Measurements from ENCODE around the gene EEF1AKMT3. TPM values are rescaled to one million over a fixed set of nuclear protein-coding genes. Genes with fewer than 3 reads are reported as not detected.
"Not testable (repeated sequence)": the region's sequence is repeated elsewhere in the genome, so short reads cannot be mapped to it uniquely, and the experiment has no call there.

EEF1AKMT3 gene
- total RNA-seq, 2 experiments from 2014 or later: 2.5 to 3.9 TPM

DNA sequence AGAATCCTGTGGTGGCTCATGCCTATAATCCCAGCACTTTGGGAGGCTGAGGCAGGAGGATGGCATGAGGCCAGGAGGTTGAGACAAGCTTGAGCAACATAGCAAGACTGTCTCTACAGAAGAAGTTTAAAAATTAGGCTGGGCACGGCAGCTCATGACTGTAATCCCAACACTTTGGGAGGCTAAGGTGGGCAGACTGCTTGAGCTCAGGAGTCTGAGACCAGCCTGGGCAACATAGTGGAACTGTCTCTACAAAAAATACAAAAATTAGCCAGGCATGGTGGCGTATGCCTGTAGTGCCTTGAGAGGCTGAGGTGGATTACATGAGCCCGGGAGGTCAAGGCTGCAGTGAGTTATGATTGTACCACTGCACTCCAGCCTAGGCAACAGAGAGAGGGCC, 4.5 kb upstream of the EEF1AKMT3 start:
- Mint-ChIP-seq H3K4me1 (peaks cover 43% of the 10 kb centered on the region), H3K36me3 (ENCODE audit: low read depth) (peaks cover 49% of the 10 kb centered on the region), H3K9me3 (ENCODE audit: low read depth) (no peaks in the 10 kb centered on the region), H3K27me3 (peaks cover 10% of the 10 kb centered on the region), H3K4me3 (no peak overlapping the region), H3K27ac (no peak overlapping the region)
- intact Hi-C loops (cut with DNase I, micrococcal nuclease): no loop called here
- ATAC-seq: no peak
- POLR2A ChIA-PET: interaction anchor here (1.6 kb wide), 1 partner anchor 11 kb away, joined by 6 read pairs; no protein-coding TSS in a partner anchor
- CTCF ChIA-PET: interaction anchor here (0.8 to 3.8 kb wide), 6 partner anchors 9 to 137 kb away, joined by 3 to 54 read pairs (median 4); partner anchors contain the start of gene MARCHF9
- no peak for DNase-seq

DNA sequence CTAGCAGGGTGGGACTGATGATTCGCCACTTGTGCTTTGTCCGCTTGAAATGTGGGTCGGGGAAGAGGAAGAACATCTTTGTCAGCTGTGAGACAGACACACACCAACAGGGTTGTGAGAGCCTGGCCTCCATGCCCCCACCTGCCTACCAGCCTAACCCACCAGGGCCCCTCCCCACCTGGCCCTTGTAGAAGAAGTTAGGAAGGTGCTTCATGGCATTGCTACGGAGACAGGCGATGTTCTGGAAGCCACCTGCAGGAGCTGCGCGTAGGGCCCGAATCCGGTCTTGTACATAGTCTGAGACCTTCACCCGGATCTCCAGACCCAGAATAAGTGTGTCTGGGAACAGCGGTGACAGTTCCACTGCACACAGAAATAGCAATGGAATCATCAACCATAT, 2.8 kb upstream of the EEF1AKMT3 start:
- ChIA-PET POLR2A (no interaction called here), CTCF (interaction anchor here (0.6 to 1.7 kb wide), 4 partner anchors 10 to 81 kb away, joined by 3 to 6 read pairs (median 4); no protein-coding TSS in a partner anchor)
- Mint-ChIP-seq H3K9me3 (ENCODE audit: low read depth) (no peaks in the 10 kb centered on the region), H3K4me3 (peak overlapping the region; percentile 4), H3K4me1 (peaks cover 37% of the 10 kb centered on the region), H3K27ac (no peak overlapping the region), H3K36me3 (ENCODE audit: low read depth) (peaks cover 38% of the 10 kb centered on the region), H3K27me3 (peaks cover 7% of the 10 kb centered on the region)
- DNase-seq: no peak
- intact Hi-C loops (cut with DNase I, micrococcal nuclease): no loop called here
- no peak for ATAC-seq

DNA sequence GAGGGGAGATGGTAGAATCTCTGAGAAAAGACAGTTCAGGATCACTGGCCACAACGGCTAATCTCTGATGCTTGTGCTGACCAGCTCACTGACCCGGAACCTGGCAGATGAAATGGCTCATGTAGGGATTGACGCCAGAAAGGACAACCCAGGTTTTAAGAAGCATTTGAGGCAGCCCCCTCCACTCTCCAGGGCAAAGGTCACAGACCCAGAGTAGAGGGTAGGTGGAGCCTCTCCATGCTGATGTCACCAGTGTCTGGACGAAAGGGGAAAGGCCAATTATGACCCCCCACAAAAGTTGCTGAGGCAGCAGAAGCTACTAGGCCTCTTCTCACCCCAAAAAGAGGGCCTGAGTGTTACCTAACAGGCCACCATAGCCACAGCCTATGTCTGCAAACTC, 1.7 kb upstream of the EEF1AKMT3 start:
- intact Hi-C loops (cut with DNase I, micrococcal nuclease): loop anchor here in 1 of 2 experiments (2.0 kb wide), 1 partner anchor 14 kb away; no protein-coding TSS in a partner anchor
- H3K4me1 Mint-ChIP-seq: peaks cover 32% of the 10 kb centered on the region
- DNase-seq (no peak), ATAC-seq (no peak)
- ChIA-PET CTCF (interaction anchor here (1.1 to 1.7 kb wide), 2 partner anchors 11 to 14 kb away, joined by 6 read pairs; no protein-coding TSS in a partner anchor), POLR2A (interaction anchor here (0.7 kb wide), 1 partner anchor 234 kb away, joined by 4 read pairs; no protein-coding TSS in a partner anchor)
- no peak overlapping the region for H3K27ac Mint-ChIP-seq
- peaks cover 39% of the 10 kb centered on the region for H3K36me3 Mint-ChIP-seq (ENCODE audit: low read depth)
- H3K4me3 Mint-ChIP-seq: peak overlapping the region; percentile 94
- peaks cover 7% of the 10 kb centered on the region for H3K27me3 Mint-ChIP-seq
- no peaks in the 10 kb centered on the region for H3K9me3 Mint-ChIP-seq (ENCODE audit: low read depth)

DNA sequence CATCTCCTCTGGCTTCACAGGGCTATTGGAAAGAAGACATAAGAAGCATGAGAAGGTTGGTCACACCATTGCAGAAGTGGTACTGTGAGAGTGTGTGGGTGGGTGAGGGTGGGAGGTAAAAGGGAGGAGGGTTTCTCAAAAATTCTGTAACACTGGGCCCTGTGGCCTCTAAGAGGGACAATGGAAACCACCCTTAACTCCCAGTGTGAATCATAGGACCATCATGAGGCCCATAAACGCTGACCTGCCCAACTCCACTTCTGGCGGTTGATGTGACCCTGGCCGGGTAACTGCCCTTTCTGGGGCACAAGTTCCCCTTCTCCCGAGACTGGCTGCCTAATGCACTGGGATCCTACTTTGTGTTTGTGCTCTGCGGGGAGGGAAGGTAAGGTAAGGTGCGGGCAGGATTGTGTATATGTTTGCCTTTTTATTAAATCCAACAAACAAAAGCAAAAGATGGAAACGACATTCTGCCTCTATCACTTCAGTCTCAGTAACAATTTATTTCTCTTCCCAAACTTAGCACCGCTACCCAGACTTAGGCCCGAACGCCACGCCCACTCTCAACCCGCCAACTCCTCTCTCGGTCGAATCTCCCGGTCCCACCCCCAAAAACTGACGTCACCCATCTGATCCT, 1.1 kb upstream of the EEF1AKMT3 start:
- intact Hi-C loops (cut with DNase I, micrococcal nuclease): loop anchor here in 1 of 2 experiments (2.0 kb wide), 1 partner anchor 15 kb away; no protein-coding TSS in a partner anchor
- peak overlapping the region; percentile 98 for H3K27ac Mint-ChIP-seq
- peak; percentile 77 for ATAC-seq

DNA sequence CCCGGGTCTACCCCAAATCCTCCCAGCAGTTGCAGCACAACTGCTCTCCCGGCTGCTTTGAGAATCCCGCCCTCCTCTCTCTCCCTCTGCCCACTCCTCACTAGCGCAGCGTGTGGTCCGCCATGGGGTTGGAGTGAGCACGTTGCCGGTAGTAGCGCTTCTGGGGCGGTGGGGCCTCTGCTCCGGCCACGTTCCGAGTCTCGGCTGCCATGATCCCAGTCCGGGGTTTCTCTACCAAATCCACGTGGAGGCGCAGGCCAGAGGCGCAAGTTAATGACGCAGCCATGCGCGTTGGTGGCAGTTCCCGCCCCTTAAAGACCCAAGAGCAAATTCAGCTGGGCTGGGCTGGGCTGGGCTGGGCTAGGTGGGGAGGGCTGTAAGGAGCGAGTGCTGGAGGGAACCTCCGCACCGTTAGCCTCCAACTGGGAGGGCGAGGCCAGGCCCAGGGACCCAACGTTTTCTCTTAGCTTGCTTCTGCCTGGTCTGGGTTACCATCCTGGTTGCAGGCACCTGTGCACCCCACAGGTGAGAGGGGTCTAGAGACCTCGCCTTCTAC, 463 bp upstream of the EEF1AKMT3 start, which contains the start of gene METTL1:
Gene METTL1 (minus strand): TSS at position 233 of the 556 bp plus-strand sequence. CDS start 22 bp downstream, at position 211.
- DNase-seq (peak; percentile 97), ATAC-seq (peak; percentile 89)
- ChIA-PET CTCF (interaction anchor here (0.7 to 1.6 kb wide), 8 partner anchors 10 to 1915 kb away, joined by 3 to 11 read pairs (median 5); partner anchors contain the start of genes TSFM and TSPAN31), POLR2A (interaction anchor here (0.6 to 1.6 kb wide), 3 partner anchors 9 to 20 kb away, joined by 3 to 5 read pairs (median 4); partner anchors contain the start of genes CDK4 and TSFM)
- peak within 1 kb of the TSS; percentile 94 for H3K4me3 Mint-ChIP-seq
- H3K36me3 Mint-ChIP-seq (ENCODE audit: low read depth): peaks cover 41% of the 10 kb centered on the region
- intact Hi-C loops (cut with DNase I, micrococcal nuclease): loop anchor here (1.0 to 2.0 kb wide), 5 partner anchors 10 to 127 kb away; partner anchors contain the start of genes CDK4 (in 2 of the 2) and TSFM (in 2 of the 2)
- no peaks in the 10 kb centered on the region for H3K27me3 Mint-ChIP-seq
- no peaks in the 10 kb centered on the region for H3K9me3 Mint-ChIP-seq (ENCODE audit: low read depth)
- peaks cover 23% of the 10 kb centered on the region for H3K4me1 Mint-ChIP-seq
- peak within 1 kb of the TSS; percentile 98 for H3K27ac Mint-ChIP-seq

More for the DNA sequence above, 1.1 kb upstream of the EEF1AKMT3 start:
- ChIA-PET POLR2A (interaction anchor here (0.6 to 1.6 kb wide), 3 partner anchors 8 to 19 kb away, joined by 3 to 5 read pairs (median 4); partner anchors contain the start of genes CDK4 and TSFM), CTCF (interaction anchor here (0.9 to 1.7 kb wide), 3 partner anchors 12 to 15 kb away, joined by 6 to 11 read pairs (median 6); partner anchors contain the start of gene TSFM)
- peak; percentile 95 for DNase-seq
- H3K4me1 Mint-ChIP-seq: peaks cover 29% of the 10 kb centered on the region
- H3K27me3 Mint-ChIP-seq: peaks cover 4% of the 10 kb centered on the region
- no peaks in the 10 kb centered on the region for H3K9me3 Mint-ChIP-seq (ENCODE audit: low read depth)
- H3K4me3 Mint-ChIP-seq: peak overlapping the region; percentile 94
- peaks cover 44% of the 10 kb centered on the region for H3K36me3 Mint-ChIP-seq (ENCODE audit: low read depth)

DNA sequence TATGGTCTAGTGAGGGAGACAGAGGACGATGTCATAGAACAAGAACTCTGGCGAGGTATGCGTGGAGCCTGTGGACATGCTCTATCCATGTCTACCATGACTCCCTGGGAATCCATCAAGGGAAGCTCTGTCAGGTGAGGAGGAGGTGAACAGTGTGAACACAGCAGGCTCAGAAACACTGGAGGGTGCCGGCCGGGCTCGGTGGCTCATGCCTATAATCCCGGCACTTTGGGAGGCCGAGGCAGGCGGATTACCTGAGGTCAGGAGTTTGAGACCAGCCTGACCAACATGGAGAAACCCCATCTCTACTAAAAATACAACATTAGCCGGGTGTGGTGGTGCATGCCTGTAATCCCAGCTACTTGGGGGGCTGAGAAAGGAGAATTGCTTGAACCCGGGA, 2.2 kb downstream of the EEF1AKMT3 start:
- H3K27ac Mint-ChIP-seq; H3K9me3 Mint-ChIP-seq (ENCODE audit: low read depth); H3K4me3 Mint-ChIP-seq; intact Hi-C loops (cut with DNase I, micrococcal nuclease); DNase-seq; H3K27me3 Mint-ChIP-seq; ATAC-seq: not testable (repeated sequence)
- POLR2A ChIA-PET: interaction anchor here (0.6 kb wide), 2 partner anchors 9 to 167 kb away, joined by 3 to 4 read pairs; no protein-coding TSS in a partner anchor
- peaks cover 29% of the 10 kb centered on the region for H3K36me3 Mint-ChIP-seq (ENCODE audit: low read depth)
- CTCF ChIA-PET: interaction anchor here (0.5 to 1.5 kb wide), 4 partner anchors 8 to 70 kb away, joined by 3 to 5 read pairs (median 4); partner anchors contain the start of gene CYP27B1
- H3K4me1 Mint-ChIP-seq: peaks cover 24% of the 10 kb centered on the region

DNA sequence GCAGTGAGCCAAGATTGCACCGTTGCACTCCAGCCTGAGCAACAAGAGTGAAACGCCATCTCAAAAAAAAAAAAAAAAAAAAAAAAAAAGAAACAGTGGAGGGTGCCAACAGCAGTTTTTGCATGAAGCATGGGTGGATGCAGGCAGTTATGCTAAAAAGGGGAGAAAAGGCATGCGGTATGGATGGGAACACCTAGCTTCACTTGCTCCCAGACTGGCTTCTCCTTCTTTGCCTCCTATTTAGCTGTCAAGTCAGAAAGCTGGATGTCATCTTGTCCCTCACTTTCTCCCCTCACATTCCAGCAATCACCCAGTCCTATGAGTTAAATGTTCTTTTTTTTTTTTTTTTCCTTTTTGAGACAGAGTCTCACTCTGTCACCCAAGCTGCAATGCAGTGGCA, 2.6 kb downstream of the EEF1AKMT3 start:
- H3K27ac Mint-ChIP-seq: no peak overlapping the region
- DNase-seq: no peak
- CTCF ChIA-PET: interaction anchor here (0.5 to 1.5 kb wide), 5 partner anchors 8 to 69 kb away, joined by 3 to 5 read pairs (median 3); partner anchors contain the start of gene CYP27B1

DNA sequence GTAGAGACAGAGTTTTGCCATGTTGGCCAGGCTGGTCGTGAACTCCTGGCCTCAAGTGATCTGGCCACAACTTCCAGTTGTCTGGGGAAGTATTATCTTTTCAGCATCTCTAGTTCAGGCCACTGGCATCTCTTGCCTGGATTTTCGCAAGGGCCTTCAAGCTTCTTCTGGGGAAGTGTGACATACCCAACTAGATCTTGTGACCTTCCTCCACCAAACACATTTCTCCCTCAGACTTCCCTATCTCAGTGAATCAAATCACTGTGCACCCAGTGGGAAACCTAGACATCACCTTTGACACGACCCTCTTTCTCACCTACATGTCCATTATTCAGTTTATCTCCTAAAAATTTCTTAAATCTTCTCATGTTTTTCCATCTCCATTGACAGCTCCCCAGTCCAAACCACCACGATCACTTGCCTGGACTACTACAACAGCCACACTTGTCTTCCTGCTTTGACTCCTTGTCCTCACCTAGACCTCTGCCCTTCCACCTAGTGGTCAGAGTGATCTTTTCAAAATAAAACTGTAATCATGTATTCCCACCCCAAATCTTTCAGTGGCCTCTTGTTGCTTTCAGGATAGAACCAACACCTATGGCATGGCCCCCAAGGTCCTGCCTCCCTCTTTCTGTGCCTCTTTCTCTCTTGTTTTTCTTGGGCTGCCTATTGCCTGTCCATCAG, 3.3 kb downstream of the EEF1AKMT3 start:
- Mint-ChIP-seq H3K36me3 (ENCODE audit: low read depth) (peaks cover 18% of the 10 kb centered on the region), H3K9me3 (ENCODE audit: low read depth) (no peaks in the 10 kb centered on the region), H3K27me3 (no peaks in the 10 kb centered on the region), H3K4me3 (no peak overlapping the region), H3K27ac (no peak overlapping the region), H3K4me1 (peaks cover 26% of the 10 kb centered on the region)
- ChIA-PET POLR2A (interaction anchor here (0.6 kb wide), 1 partner anchor 10 kb away, joined by 3 read pairs; no protein-coding TSS in a partner anchor), CTCF (interaction anchor here (0.8 to 1.5 kb wide), 5 partner anchors 16 to 22 kb away, joined by 3 to 5 read pairs (median 3); no protein-coding TSS in a partner anchor)
- no peak for DNase-seq
- no peak for ATAC-seq
- intact Hi-C loops (cut with DNase I, micrococcal nuclease): no loop called here

More for the DNA sequence above, 2.6 kb downstream of the EEF1AKMT3 start:
- peaks cover 25% of the 10 kb centered on the region for H3K36me3 Mint-ChIP-seq (ENCODE audit: low read depth)
- no peak overlapping the region for H3K4me3 Mint-ChIP-seq
- H3K27me3 Mint-ChIP-seq: no peaks in the 10 kb centered on the region
- no peak for ATAC-seq
- POLR2A ChIA-PET: interaction anchor here (0.6 kb wide), 2 partner anchors 9 to 167 kb away, joined by 3 to 4 read pairs; no protein-coding TSS in a partner anchor
- no peaks in the 10 kb centered on the region for H3K9me3 Mint-ChIP-seq (ENCODE audit: low read depth)
- peaks cover 25% of the 10 kb centered on the region for H3K4me1 Mint-ChIP-seq
- intact Hi-C loops (cut with DNase I, micrococcal nuclease): no loop called here

DNA sequence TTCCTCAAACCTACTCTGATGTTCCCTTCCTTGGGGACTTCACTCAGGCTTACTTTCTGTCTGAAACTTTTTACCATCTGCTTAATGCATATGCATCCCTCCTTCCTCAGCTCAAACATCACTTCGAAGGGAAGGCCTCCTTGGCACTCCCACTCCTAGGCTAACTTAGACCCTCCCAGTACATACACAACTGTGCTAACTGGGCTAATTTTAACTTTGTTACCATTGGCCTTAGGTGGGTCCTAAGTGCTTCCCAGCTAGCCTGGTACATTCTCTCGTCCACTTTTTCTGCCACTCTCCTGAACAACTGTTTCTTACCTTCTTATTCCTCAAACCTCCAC, 3.8 kb downstream of the EEF1AKMT3 start:
- Mint-ChIP-seq H3K27ac (no peak overlapping the region), H3K4me1 (peaks cover 28% of the 10 kb centered on the region), H3K36me3 (ENCODE audit: low read depth) (peaks cover 16% of the 10 kb centered on the region), H3K4me3 (no peak overlapping the region), H3K9me3 (ENCODE audit: low read depth) (no peaks in the 10 kb centered on the region), H3K27me3 (no peaks in the 10 kb centered on the region)
- CTCF ChIA-PET: interaction anchor here (1.2 to 1.5 kb wide), 2 partner anchors 16 to 18 kb away, joined by 3 to 4 read pairs; no protein-coding TSS in a partner anchor
- POLR2A ChIA-PET: no interaction called here
- DNase-seq (no peak), ATAC-seq (no peak)
- intact Hi-C loops (cut with DNase I, micrococcal nuclease): no loop called here

DNA sequence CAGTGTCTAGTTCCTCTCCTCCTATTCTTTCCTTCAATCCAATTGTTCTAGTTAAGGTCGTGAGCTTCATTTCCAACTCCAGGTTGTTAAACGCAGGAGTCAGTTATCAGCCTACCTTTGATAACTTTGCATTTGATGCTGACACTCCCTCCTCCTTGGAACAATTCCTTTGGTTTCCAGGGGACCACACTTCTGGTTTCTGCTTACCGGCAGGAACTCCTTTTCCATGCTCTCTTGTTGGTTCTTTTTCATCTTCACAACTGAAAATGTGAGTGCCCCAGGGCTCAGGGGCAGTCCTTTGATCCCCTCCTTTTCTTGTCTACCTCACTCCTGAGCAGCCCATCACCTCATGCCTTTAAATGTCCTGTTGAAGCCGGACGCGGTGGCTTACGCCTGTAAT, 5.0 kb downstream of the EEF1AKMT3 start:
- intact Hi-C loops (cut with DNase I, micrococcal nuclease): no loop called here
- POLR2A ChIA-PET: interaction anchor here (0.7 kb wide), 1 partner anchor 17 kb away, joined by 7 read pairs; no protein-coding TSS in a partner anchor
- CTCF ChIA-PET: interaction anchor here (0.6 to 2.7 kb wide), 4 partner anchors 11 to 127 kb away, joined by 3 to 15 read pairs (median 3); partner anchors contain the start of gene CYP27B1
- Mint-ChIP-seq H3K36me3 (ENCODE audit: low read depth) (peaks cover 16% of the 10 kb centered on the region), H3K27ac (no peak overlapping the region), H3K9me3 (ENCODE audit: low read depth) (no peaks in the 10 kb centered on the region), H3K27me3 (no peaks in the 10 kb centered on the region), H3K4me3 (no peak overlapping the region), H3K4me1 (peaks cover 33% of the 10 kb centered on the region)
- DNase-seq (no peak), ATAC-seq (no peak)

All from activated CD4-positive, alpha-beta T cell treated with anti-CD3 and anti-CD28 coated beads for 36 hours (primary cell).